Measurements from ENCODE around the gene TRIM46. TPM values are rescaled to one million over a fixed set of nuclear protein-coding genes. Genes with fewer than 3 reads are reported as not detected.

Gene TRIM46
- total and polyA plus RNA-seq, 2 of the 13 experiments (the other 11 are each of a cell fraction or from before 2014, with no cell fraction given) = 0.04 to 0.09 TPM

- peak; percentile 79 for TF ChIP-seq ZBTB33 (CRISPR knock-in tag; IDR thresholded peaks at IDR 0.05)
- peak; percentile 89; the same call in 1 of the 2 replicates for TF ChIP-seq PCBP1 (IDR thresholded peaks at IDR 0.05; ENCODE audit: borderline replicate concordance, low read depth, low read length)
- TF ChIP-seq, protein P1, sequence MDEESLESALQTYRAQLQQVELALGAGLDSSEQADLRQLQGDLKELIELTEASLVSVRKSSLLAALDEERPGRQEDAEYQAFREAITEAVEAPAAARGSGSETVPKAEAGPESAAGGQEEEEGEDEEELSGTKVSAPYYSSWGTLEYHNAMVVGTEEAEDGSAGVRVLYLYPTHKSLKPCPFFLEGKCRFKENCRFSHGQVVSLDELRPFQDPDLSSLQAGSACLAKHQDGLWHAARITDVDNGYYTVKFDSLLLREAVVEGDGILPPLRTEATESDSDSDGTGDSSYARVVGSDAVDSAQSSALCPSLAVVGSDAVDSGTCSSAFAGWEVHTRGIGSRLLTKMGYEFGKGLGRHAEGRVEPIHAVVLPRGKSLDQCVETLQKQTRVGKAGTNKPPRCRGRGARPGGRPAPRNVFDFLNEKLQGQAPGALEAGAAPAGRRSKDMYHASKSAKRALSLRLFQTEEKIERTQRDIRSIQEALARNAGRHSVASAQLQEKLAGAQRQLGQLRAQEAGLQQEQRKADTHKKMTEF (CRISPR knock-in tag; IDR thresholded peaks at IDR 0.05) = peak; percentile 93
- TF ChIP-seq TRIM24 (CRISPR knock-in tag; IDR thresholded peaks at IDR 0.05) = no peak
- peak; percentile 81 for TF ChIP-seq HOXA7 (CRISPR knock-in tag; IDR thresholded peaks at IDR 0.05)
- peak; percentile 36; the same call in 1 of the 2 replicates for TF ChIP-seq ZNF607 (CRISPR knock-in tag; IDR thresholded peaks at IDR 0.05; ENCODE audit: borderline replicate concordance)
- no peak for TF ChIP-seq NFE2L1 (CRISPR knock-in tag; IDR thresholded peaks at IDR 0.05; ENCODE audit: borderline replicate concordance)
- TF ChIP-seq, protein P2, sequence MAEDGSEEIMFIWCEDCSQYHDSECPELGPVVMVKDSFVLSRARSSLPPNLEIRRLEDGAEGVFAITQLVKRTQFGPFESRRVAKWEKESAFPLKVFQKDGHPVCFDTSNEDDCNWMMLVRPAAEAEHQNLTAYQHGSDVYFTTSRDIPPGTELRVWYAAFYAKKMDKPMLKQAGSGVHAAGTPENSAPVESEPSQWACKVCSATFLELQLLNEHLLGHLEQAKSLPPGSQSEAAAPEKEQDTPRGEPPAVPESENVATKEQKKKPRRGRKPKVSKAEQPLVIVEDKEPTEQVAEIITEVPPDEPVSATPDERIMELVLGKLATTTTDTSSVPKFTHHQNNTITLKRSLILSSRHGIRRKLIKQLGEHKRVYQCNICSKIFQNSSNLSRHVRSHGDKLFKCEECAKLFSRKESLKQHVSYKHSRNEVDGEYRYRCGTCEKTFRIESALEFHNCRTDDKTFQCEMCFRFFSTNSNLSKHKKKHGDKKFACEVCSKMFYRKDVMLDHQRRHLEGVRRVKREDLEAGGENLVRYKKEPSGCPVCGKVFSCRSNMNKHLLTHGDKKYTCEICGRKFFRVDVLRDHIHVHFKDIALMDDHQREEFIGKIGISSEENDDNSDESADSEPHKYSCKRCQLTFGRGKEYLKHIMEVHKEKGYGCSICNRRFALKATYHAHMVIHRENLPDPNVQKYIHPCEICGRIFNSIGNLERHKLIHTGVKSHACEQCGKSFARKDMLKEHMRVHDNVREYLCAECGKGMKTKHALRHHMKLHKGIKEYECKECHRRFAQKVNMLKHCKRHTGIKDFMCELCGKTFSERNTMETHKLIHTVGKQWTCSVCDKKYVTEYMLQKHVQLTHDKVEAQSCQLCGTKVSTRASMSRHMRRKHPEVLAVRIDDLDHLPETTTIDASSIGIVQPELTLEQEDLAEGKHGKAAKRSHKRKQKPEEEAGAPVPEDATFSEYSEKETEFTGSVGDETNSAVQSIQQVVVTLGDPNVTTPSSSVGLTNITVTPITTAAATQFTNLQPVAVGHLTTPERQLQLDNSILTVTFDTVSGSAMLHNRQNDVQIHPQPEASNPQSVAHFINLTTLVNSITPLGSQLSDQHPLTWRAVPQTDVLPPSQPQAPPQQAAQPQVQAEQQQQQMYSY (CRISPR knock-in tag; IDR thresholded peaks at IDR 0.05) = 0 out of 2 replicates have a peak, but pooled peaks have one; percentile 21
- TF ChIP-seq HOXA5 (CRISPR knock-in tag; IDR thresholded peaks at IDR 0.05) = peak; percentile 33
- peak; percentile 91 for TF ChIP-seq MXD4 (CRISPR knock-in tag; IDR thresholded peaks at IDR 0.05)
- TF ChIP-seq ZNF431 (CRISPR knock-in tag; IDR thresholded peaks at IDR 0.05; ENCODE audit: borderline replicate concordance, low read depth) = peak; percentile 14; the same call in 1 of the 2 replicates
- TF ChIP-seq JUN (CRISPR knock-in tag; IDR thresholded peaks at IDR 0.05) = peak; percentile 85
- TF ChIP-seq ZNF589 (CRISPR knock-in tag; conservative IDR thresholded peaks at IDR 0.05) = peak; percentile 87; the same call in 1 of the 2 replicates
- TF ChIP-seq ZSCAN29 (CRISPR knock-in tag; conservative IDR thresholded peaks at IDR 0.05) = no peak; the same call in 1 of the 2 replicates
- TF ChIP-seq IRF2 (CRISPR knock-in tag; IDR thresholded peaks at IDR 0.05) = peak; percentile 82; the same call in 1 of the 2 replicates
- TF ChIP-seq ZFP90 (CRISPR knock-in tag; IDR thresholded peaks at IDR 0.05; ENCODE audit: borderline replicate concordance) = no peak
- TF ChIP-seq, protein P3, sequence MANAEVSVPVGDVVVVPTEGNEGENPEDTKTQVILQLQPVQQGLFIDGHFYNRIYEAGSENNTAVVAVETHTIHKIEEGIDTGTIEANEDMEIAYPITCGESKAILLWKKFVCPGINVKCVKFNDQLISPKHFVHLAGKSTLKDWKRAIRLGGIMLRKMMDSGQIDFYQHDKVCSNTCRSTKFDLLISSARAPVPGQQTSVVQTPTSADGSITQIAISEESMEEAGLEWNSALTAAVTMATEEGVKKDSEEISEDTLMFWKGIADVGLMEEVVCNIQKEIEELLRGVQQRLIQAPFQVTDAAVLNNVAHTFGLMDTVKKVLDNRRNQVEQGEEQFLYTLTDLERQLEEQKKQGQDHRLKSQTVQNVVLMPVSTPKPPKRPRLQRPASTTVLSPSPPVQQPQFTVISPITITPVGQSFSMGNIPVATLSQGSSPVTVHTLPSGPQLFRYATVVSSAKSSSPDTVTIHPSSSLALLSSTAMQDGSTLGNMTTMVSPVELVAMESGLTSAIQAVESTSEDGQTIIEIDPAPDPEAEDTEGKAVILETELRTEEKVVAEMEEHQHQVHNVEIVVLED (CRISPR knock-in tag; IDR thresholded peaks at IDR 0.05; ENCODE audit: borderline replicate concordance) = peak; percentile 46; the same call in 1 of the 2 replicates
- no peak for TF ChIP-seq ZFAT (CRISPR knock-in tag; conservative IDR thresholded peaks at IDR 0.05)
- peak; percentile 63 for TF ChIP-seq MTA1 (CRISPR knock-in tag; IDR thresholded peaks at IDR 0.05; ENCODE audit: borderline replicate concordance)
- TF ChIP-seq ZNF549 (CRISPR knock-in tag; IDR thresholded peaks at IDR 0.05) = no peak
Observed at GRCh38 chr1:155127105-155127966, 46.3 kb upstream of the TRIM46 start, which contains the start of gene EFNA1 (continued).
